Adrenal gland (tissue), 12 donors: ENCODE measurements around the gene FGD5. TPM values are rescaled to one million over a fixed set of nuclear protein-coding genes. Genes with fewer than 3 reads are reported as not detected.

Experiments used
- DNase-seq, 7 donors: peaks; one replicate each; pipeline ENCODE4 v3.0.0-alpha.2; 2019 to 2020
- H3K27ac ChIP-seq, 5 donors: fragments of 200-600 bp; sonication (generic) in 4 of 5; 1 replicate in 3 of 5; 2 replicates in 2 of 5; pipeline versions ENCODE4 v1.5.1 to v1.8.0; 2016 to 2020; ENCODE audit warnings: mild to moderate bottlenecking in 1 of 5
- H3K27me3 ChIP-seq: fragments of 200-600 bp; 2 replicates; pipeline ENCODE4 v1.8.0; 2021
- H3K36me3 ChIP-seq, 2 donors: fragments of 200-600 bp; replicated peaks in 1 of 2; 1 replicate in 1 of 2; 2 replicates in 1 of 2; pipeline versions ENCODE4 v1.5.1 to v1.8.0; 2018 to 2022
- H3K4me1 ChIP-seq, 2 donors: fragments of 200-600 bp; replicated peaks in 1 of 2; 1 replicate in 1 of 2; 2 replicates in 1 of 2; pipeline versions ENCODE4 v1.5.1 to v1.8.0; 2018 to 2021
- H3K4me3 ChIP-seq, 4 donors: fragments of 200-600 bp; sonication (generic) in 3 of 4; one replicate each; pipeline ENCODE4 v1.5.1; 2016 to 2018
- H3K9me3 ChIP-seq, 3 donors: fragments of 200-600 bp; sonication (generic) in 1 of 3; replicated peaks in 1 of 3; 1 replicate in 2 of 3; 2 replicates in 1 of 3; pipeline versions ENCODE4 v1.5.1 to v1.8.0; 2016 to 2021
- CTCF ChIP-seq, 6 experiments: fragments of 450-650 bp in 4 of 6; fragments of 200-600 bp in 2 of 6; sonication (generic) in 1 of 6; IDR thresholded peaks; 1 replicate in 5 of 6; 2 replicates in 1 of 6; pipeline versions ENCODE4 v1.5.1 to v1.8.0; 2016 to 2021; ENCODE audit warnings: antibody characterized with exemption in 6 of 6, mild to moderate bottlenecking in 2 of 6, moderate library complexity in 1 of 6
- POLR2A ChIP-seq, 2 donors: fragments of 450-650 bp; IDR thresholded peaks; one replicate each; pipeline ENCODE4 v1.6.1; 2017; ENCODE audit warnings: antibody characterized with exemption in 2 of 2, mild to moderate bottlenecking in 2 of 2, moderate library complexity in 1 of 2
- WGBS, 4 donors: extraction: QIAGEN DNeasy Blood & Tissue Kit in 2 of 4; methylation state at CpG; one replicate each; pipeline versions ENCODE4 v1.1.5 to v1.1.7; 2013 to 2017; 5-methylcytosine and 5-hydroxymethylcytosine counted together
- intact Hi-C, 2 donors: fragments of 100-400 bp; cut with DNase I; formaldehyde crosslinking; loops; one replicate each; pipeline versions ENCODE4 v1.14.1 to v1.15.0; 2022 to 2023
- polyA plus RNA-seq, 3 donors: library from polyadenylated mRNA; stranded (reverse); fragments of 200-250 nt in 2 of 3; fragments of 350-450 nt in 1 of 3; fragmentation: Illumina TruSeq in 1 of 3; extraction: RNeasy Lipid Tissue Mini Kit (QIAGEN cat#74804) in 1 of 3; gene quantifications; one replicate each; pipeline ENCODE4 v1.2.3, GENCODE V29; 2013 to 2014
- total RNA-seq, 9 donors: library from RNA; depleted of rRNA in 4 of 9; stranded (reverse); fragments of >200 nt in 4 of 9; fragments of 120-200 nt in 1 of 9; fragmentation: NEBNext Ultra II Directional in 1 of 9; extraction: Animal tissue kit (Norgen Biotek cat#: 25700) in 1 of 9; gene quantifications; one replicate each; pipeline versions ENCODE4 v1.1.0 to v1.2.4, GENCODE V29; 2013 to 2023
- donor health status: healthy with polysubstance abuse.
- donor health status: Bipolar disorder and iron deficiency.
- donor health status: DM: yes; HTN: yes; CAD: no.
- donor health status: DM: no; HTN: no; CAD: no.
- donor health status: DM: no; HTN: no; CAD: no.
- donor health status: DM: yes; HTN: yes; CAD: no.

Gene FGD5
- total and polyA plus RNA-seq, 12 donors: 4.9 to 21.4 (median 11.2) TPM

GRCh38 chr3:14774431-14774830 is 44.3 kb upstream of the FGD5 start:
- H3K27ac ChIP-seq: no peak overlapping the region
- intact Hi-C loops: no loop called here

GRCh38 chr3:14775011-14775410 is 43.8 kb upstream of the FGD5 start:
- DNase-seq: peak in 3 of 7 donors; percentile 1 to 21 (median 4)

More at GRCh38 chr3:14774431-14774830, 44.3 kb upstream of the FGD5 start:
- H3K9me3 ChIP-seq: no peaks in the 10 kb centered on the region
- DNase-seq: peak in 3 of 7 donors; percentile 5 to 27 (median 7)
- no peak overlapping the region for H3K4me3 ChIP-seq
- H3K27me3 ChIP-seq: no peaks in the 10 kb centered on the region
- 67 to 78% (median 76%) methylated on average over 12 of the region's 12 CpGs for WGBS, 4 donors
- no peaks in the 10 kb centered on the region for H3K36me3 ChIP-seq
- TF ChIP-seq POLR2A (IDR thresholded peaks at IDR 0.05) (no peak), CTCF (IDR thresholded peaks at IDR 0.05) (no peak)
- no peaks in the 10 kb centered on the region for H3K4me1 ChIP-seq

GRCh38 chr3:14775563-14775962 is 43.2 kb upstream of the FGD5 start:
- no peaks in the 10 kb centered on the region for H3K4me1 ChIP-seq
- H3K9me3 ChIP-seq: no peaks in the 10 kb centered on the region
- no peak overlapping the region for H3K4me3 ChIP-seq
- intact Hi-C loops: no loop called here
- peak in 1 of 7 donors; percentile 0 for DNase-seq
- H3K27me3 ChIP-seq: no peaks in the 10 kb centered on the region
- TF ChIP-seq POLR2A (IDR thresholded peaks at IDR 0.05): no peak
- TF ChIP-seq CTCF (IDR thresholded peaks at IDR 0.05): no peak
- WGBS, 4 donors: 82 to 89% (median 85%) methylated on average over 4 of the region's 4 CpGs
- H3K36me3 ChIP-seq: no peaks in the 10 kb centered on the region
- H3K27ac ChIP-seq: no peak overlapping the region

More at GRCh38 chr3:14775011-14775410, 43.8 kb upstream of the FGD5 start:
- H3K27ac ChIP-seq: no peak overlapping the region
- H3K9me3 ChIP-seq: no peaks in the 10 kb centered on the region
- H3K36me3 ChIP-seq: no peaks in the 10 kb centered on the region
- 82 to 90% (median 88%) methylated on average over 3 to 7 of the region's 7 CpGs for WGBS, 4 donors
- TF ChIP-seq POLR2A (IDR thresholded peaks at IDR 0.05) (no peak), CTCF (IDR thresholded peaks at IDR 0.05) (no peak)
- intact Hi-C loops: no loop called here
- no peaks in the 10 kb centered on the region for H3K27me3 ChIP-seq
- no peaks in the 10 kb centered on the region for H3K4me1 ChIP-seq
- H3K4me3 ChIP-seq: no peak overlapping the region

- Histone ChIP-seq H3K27ac (no peak overlapping the region), H3K27me3 (no peaks in the 10 kb centered on the region), H3K36me3 (no peaks in the 10 kb centered on the region), H3K4me3 (no peak overlapping the region), H3K9me3 (no peaks in the 10 kb centered on the region), H3K4me1 (no peaks in the 10 kb centered on the region)
- WGBS, 4 donors: 79 to 94% (median 87%) methylated on average over 2 of the region's 2 CpGs
- no peak for TF ChIP-seq POLR2A (IDR thresholded peaks at IDR 0.05)
- DNase-seq: no peak
- intact Hi-C loops: no loop called here
Measured at GRCh38 chr3:14779069-14779685, 39.6 kb upstream of the FGD5 start.
